GM21390 (cell line): ENCODE measurements around the gene HMCN2.
"Not testable (repeated sequence)": the region's sequence is repeated elsewhere in the genome, so short reads cannot be mapped to it uniquely, and the experiment has no call there.

Source experiments
- ATAC-seq: cut with Tn5 transposase; IDR thresholded peaks from one replicate; pipeline ENCODE4 v1.9.1; 2021; ENCODE audit not compliant: unreplicated experiment

Gene HMCN2

DNA sequence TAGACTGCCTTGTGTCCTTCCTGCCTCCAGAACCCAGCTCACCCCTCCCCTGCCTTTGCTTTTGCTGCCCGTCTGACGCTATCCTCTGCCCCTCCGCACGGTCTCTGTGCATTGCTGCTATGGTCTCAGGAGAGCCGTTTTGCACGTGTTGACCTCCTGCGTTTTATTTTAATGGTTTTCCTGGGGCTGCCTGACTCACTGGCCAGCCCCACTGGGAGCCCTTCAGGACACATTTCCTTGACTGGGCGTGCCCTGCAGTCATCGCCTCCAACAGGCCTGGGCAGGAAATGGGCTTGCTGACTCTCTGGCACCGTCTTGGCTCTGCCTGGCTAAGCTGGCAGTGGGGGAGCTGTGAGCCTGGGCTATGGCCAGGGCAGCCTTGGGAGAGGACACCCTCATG, 161.3 kb downstream of the HMCN2 start:
- ATAC-seq, result no peak

DNA sequence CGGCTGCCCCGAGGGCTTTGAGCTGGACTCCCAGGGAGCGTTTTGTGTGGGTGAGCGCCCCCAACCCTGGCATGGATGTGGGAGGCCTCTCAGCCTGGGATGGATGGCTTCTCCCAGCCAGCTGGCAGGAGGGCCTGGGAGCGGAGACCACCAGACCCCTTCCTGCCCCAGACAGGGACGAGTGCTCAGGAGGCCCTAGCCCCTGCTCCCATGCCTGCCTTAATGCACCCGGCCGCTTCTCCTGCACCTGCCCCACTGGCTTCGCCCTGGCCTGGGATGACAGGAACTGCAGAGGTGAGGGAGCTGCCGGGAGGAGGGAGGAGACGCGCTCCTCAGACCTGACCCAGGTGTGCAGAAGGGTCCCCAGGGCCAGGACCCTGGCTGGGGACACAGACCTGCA, 161.8 kb downstream of the HMCN2 start:
- no peak for ATAC-seq

DNA sequence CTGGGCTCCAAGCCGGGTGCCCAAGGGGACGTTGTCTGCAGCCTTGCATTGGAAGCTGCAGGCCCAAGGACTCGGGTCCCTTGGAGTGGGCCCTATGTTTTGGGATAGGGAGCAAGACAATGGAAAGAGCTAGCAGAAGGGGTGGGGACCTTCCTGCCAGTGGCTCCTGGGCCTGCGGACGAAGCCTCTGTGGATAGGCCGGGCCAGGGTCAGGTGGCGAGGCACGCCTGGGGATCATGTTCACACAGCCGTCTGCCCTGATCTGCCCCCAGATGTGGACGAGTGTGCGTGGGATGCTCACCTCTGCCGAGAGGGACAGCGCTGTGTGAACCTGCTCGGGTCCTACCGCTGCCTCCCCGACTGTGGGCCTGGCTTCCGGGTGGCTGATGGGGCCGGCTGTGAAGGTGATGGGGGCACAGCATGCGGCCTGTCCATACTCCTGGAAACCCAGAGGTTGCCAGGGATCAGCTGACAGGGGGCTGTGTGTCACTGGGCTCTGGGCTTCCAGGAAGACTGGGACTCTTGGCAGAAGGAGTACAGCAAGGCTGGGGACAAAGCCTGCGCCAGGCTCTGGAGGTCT, 162.6 kb downstream of the HMCN2 start:
- no peak for ATAC-seq

DNA sequence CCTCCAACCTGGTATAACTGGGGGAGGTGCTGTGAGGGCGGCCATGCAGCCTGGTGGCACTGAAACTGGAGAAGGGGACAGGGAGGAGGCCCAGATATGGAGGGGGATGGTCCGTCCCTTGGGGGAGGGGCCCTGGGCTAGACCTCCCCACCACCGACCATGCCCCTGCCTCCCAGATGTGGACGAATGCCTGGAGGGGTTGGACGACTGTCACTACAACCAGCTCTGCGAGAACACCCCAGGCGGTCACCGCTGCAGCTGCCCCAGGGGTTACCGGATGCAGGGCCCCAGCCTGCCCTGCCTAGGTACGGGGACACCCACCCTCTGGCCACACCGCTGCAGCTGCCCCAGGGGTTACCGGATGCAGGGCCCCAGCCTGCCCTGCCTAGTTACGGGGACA, 163.8 kb downstream of the HMCN2 start:
- no peak for ATAC-seq

DNA sequence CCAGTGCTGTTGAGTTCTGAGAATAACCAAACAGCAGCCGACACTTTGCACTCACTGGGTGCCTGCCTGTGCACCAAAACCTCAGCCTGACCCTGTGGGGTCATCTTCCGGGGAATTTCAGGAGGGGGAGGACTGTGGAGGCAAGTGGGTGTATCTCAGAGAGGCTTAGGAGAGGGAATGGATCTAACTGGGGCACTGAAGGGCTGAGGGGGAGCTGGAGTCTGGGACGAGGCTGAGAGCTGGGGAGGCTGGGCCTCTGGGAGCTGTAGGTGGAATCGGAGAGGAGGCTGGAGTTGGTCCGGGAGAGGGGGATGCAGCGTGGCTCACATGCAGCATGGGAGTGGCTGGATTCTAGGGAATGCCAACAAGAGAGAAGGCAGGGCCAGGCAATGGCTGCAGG, 164.3 kb downstream of the HMCN2 start:
- ATAC-seq, result no peak

DNA sequence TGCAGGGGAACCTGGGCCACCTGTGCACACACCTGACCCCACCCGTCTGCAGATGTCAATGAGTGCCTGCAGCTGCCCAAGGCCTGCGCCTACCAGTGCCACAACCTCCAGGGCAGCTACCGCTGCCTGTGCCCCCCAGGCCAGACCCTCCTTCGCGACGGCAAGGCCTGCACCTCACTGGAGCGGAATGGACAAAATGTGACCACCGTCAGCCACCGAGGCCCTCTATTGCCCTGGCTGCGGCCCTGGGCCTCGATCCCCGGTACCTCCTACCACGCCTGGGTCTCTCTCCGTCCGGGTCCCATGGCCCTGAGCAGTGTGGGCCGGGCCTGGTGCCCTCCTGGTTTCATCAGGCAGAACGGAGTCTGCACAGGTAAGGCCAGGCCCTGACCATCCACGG, 164.7 kb downstream of the HMCN2 start:
- ATAC-seq, result no peak

GRCh38 chr9:130430734-130431535, 165.4 kb downstream of the HMCN2 start:
- no peak for ATAC-seq

- no peak for ATAC-seq
Measured at GRCh38 chr9:130431536-130432303, 166.2 kb downstream of the HMCN2 start.

DNA sequence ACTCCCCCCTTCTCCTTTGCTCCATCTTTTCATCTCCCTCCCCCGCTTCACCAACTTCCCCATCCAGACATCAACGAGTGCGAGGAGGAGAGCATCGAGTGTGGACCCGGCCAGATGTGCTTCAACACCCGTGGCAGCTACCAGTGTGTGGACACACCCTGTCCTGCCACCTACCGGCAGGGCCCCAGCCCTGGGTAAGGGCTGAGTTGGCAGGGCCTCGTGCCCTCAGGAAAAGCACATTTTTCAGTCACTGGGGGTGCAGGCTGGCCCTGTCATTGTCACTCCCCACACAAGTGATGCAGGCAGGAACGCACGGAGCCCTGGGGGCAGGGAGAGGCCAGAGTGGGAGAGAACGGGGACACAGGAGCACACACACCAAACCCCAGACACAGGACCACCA, 166.8 kb downstream of the HMCN2 start:
- ATAC-seq, result no peak

- no peak for ATAC-seq
Measured at GRCh38 chr9:130432796-130433167, 167.2 kb downstream of the HMCN2 start.

DNA sequence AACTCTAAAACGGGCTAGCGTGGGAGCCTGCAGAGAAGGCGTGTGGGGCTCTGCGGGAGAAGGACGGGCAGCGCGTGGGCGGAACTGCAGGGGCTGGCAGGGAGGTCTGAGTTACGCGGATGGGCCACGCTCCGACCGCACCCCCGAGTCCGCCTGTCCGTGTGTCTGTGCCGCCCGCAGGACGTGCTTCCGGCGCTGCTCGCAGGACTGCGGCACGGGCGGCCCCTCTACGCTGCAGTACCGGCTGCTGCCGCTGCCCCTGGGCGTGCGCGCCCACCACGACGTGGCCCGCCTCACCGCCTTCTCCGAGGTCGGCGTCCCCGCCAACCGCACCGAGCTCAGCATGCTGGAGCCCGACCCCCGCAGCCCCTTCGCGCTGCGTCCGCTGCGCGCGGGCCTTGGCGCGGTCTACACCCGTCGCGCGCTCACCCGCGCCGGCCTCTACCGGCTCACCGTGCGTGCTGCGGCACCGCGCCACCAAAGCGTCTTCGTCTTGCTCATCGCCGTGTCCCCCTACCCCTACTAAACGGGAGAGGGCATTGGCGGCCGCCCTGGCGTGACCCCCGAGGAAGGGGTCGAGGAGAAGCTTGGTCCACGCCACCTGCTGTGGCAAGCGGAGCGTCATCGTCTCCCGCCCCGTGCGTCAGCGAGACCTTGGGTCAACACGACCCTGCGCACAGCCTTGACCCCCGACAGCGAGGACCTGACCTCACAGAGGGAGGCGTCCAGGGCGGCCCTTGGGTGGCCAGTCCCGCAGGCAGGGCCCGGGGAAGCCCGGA, 167.8 kb downstream of the HMCN2 start:
- ATAC-seq, result no peak

DNA sequence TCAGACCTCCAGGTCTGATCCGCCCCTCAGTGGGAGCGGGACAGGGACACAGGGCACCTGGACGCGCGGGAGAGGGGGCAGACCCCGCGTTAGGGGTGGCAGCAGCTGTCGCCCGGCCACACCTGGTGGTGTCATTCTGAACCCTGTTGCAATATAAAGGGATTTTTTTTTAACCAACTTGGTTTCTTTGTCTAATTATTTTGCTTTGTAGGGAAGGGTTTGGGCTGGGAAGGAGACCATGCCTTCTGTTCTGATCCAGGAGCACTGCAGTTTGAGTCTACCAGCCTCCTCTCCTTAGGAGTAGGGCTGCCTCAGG, 168.3 kb downstream of the HMCN2 start:
- ATAC-seq, result no peak

DNA sequence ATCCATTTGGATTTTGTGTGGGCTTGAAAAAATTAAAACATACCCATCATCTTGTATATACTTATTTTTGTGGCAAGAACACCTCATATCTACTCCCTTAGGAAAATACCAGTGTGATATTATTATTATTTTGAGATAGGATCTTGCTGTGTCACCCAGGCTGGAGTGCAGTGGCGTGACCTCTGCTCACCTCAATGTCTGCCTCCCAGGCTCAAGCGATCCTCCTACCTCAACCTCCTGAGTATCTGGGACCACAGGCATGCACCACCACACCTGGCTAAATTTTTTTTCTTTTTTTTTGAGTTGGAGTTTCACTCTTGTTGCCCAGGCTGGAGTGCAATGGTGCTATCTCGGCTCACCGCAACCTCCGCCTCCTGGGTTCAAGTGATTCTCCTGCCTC, 169.1 kb downstream of the HMCN2 start:
- not testable (repeated sequence) for ATAC-seq

DNA sequence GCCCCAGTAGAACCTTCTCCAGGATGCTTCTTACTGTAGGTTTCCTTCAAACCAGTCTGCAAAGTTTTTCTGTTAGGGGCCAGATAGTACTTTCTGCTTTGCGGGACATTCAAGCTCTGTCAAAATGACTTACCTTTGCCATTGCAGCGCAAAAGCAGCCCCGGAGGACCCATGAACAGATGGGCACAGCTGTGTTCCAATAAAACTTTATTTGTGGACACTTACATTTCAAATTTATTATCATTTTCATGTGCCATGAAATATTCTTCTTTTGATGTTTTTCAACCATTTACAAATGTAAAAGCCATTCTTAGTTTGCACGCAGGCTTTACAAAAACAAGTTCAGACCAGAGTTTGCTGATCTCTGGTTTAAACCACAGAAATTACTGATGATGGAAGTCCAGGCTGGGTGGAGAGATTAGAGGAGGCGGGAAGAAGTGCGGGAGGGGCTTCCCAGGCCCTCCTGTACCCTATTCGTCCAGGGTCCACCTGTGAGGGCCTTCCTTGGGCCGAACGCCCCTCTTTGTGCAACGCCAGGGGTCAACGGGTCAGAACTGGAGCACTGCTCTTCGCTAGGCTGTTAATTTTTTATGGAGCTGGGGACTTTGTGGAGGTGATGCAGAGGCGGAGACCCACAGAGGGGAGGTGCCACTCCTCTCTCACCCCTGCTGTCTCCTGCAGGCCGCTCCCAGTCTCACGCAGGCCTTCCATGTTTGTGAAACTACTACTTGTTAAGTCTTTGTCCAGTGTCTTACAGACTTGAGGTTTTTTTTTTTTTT, 171.6 kb downstream of the HMCN2 start:
- no peak for ATAC-seq

DNA sequence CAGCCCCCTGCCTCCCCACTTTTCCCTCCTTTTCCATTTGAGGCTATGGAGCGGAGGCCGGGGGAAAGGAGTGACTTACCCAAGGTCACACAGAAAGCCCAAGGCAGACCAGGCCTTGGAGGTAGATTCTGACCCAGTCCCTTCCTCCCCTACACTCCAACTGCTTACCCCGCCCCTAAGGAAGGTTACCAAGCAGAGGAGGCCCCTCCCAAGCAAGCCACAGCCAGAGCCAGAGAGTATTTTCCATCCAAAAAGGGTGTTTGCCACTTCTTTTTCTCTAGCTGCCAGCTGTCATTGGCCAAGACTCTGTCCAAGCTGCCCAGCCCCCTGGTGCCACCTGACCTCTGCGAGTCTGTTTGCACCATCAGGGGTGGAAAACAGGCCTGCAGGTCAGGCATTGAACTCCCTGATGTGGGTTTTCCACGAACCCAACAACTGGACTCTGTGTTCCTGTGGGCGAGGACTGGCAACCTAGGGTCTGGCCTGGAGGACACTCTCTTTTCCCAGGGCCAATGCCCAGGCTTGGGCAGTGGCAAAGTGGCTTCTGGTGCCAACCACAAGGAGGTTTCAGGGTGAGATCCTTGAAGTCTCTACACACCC, 172.9 kb downstream of the HMCN2 start:
- no peak for ATAC-seq

- no peak for ATAC-seq
Measured at GRCh38 chr9:130441031-130441430, 175.5 kb downstream of the HMCN2 start.

GRCh38 chr9:130442746-130443455, 177.3 kb downstream of the HMCN2 start:
- no peak for ATAC-seq

DNA sequence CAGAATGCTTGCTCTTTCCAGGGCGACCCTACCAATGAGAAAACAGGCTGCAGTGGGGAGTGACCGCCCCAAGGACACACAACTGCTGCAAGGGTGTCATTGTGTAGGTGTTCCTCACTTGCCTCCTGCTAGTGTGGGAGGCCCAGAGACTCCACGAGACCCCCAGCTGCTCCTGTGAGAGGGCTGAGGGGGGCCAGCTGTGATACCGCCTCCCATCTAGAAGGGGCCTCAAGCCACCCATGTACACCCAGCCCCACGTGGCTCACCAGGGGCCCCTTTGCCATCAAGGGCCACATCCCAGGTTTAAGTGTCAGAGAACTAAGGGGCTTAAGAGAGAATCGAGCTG, 177.9 kb downstream of the HMCN2 start:
- ATAC-seq, result no peak

GRCh38 chr9:130443840-130444492, 178.4 kb downstream of the HMCN2 start:
- ATAC-seq, result no peak
